ENCODE results near the gene SYN1. TPM values are rescaled to one million over a fixed set of nuclear protein-coding genes. Genes with fewer than 3 reads are reported as not detected.

SYN1 gene
- total RNA-seq, 4 donors from 2014 or later = 0.27 TPM; not detected in 2

DNA sequence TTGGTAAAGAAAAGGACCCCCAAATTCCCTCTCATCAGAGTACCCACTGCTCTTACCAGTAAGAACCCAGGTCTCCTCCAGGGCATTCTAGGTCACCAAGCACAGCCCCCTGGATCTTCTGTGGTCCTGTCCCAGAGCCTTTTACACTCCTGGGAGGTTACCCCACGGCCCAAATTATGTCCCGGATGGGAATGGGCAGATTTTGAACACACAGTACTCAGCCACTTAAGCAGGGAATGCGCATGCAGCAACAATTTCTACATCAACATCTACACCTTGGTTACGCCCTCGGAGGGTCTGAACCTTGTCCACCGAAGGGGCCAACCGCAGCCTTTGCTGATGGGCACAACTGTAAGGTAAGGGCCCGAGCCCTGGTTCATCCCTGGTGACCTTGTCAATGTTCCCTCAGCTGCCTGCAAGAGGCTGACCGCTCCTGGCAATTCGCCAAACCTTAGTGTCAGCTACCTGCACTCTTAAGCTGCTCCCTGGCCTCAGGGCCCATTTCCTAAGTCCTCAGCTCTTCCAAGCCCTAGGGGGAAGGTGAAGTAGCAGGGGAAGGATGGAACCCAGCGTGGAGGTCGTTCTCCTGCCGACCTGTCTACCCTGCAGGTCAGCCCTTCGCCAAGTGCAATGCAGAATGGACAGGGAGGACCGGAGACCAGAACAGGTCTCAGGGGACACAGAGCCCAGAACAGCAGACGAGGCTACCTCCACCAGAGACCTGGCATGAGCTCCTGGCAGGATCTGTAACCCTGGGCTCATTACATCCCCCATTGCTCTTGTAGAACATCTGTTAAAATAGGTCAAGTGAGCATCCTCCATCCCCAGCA lies 31.5 kb downstream of the SYN1 start:
- peaks cover 0 to 22% of the 10 kb centered on the region in 2 donors for H3K36me3 ChIP-seq
- TF ChIP-seq, protein P1, sequence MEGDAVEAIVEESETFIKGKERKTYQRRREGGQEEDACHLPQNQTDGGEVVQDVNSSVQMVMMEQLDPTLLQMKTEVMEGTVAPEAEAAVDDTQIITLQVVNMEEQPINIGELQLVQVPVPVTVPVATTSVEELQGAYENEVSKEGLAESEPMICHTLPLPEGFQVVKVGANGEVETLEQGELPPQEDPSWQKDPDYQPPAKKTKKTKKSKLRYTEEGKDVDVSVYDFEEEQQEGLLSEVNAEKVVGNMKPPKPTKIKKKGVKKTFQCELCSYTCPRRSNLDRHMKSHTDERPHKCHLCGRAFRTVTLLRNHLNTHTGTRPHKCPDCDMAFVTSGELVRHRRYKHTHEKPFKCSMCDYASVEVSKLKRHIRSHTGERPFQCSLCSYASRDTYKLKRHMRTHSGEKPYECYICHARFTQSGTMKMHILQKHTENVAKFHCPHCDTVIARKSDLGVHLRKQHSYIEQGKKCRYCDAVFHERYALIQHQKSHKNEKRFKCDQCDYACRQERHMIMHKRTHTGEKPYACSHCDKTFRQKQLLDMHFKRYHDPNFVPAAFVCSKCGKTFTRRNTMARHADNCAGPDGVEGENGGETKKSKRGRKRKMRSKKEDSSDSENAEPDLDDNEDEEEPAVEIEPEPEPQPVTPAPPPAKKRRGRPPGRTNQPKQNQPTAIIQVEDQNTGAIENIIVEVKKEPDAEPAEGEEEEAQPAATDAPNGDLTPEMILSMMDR (IDR thresholded peaks at IDR 0.05) = no peak
- TF ChIP-seq POLR2A (IDR thresholded peaks at IDR 0.05) (no peak), EP300 (IDR thresholded peaks at IDR 0.05) (no peak), POLR2AphosphoS5 (IDR thresholded peaks at IDR 0.05) (no peak)
- no peak for ATAC-seq
- H3K9me3 ChIP-seq = no peaks in the 10 kb centered on the region
- 40% methylated on average over 1 of the region's 16 CpGs; no CpG with 5 or more reads in 1 of the 2 donors for WGBS, 2 donors (ENCODE audit: low coverage in 1 of 2)
- no peaks in the 10 kb centered on the region for H3K27me3 ChIP-seq
- H3K27ac ChIP-seq = no peak overlapping the region
- H3K4me1 ChIP-seq = peaks cover 0 to 10% (median 3%) of the 10 kb centered on the region in 3 donors
- no peak overlapping the region for H3K4me3 ChIP-seq

DNA sequence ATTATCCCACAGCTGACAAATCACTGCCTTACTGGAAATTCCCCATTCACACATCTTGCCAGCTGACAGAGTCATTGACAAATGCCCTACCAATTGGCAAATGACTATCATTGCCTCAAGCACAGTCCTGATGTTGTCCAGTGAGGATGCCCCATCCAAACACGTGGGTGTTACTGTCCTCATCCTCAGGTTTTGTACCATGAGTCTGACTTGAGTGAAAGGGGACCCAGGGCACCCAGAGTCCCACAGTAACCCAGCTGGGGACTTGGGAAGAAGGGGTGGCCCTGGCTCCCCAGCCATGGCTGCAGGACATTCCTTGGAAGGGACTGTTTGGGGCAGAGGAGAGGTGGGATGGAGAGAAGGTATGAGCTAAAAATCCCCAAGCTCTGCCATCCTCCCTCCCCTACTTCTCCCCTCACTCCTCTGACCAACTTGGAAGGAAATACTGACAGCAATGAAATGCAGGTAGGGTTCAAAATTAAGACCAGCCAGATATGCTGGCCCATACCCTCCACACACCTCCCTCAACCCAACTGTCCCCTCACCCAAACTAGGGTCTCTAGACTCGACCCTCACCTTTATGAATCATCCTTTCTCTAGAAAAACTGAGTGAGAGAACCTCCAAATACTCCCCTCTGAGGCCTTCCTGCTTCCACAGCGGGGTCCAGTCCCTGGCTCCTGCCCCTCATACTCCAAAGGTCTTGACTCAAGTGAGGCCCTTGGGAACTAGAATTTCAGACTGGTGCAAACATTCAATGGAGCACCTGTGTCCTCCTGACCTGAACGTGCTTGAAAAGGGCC lies 32.4 kb downstream of the SYN1 start:
- ATAC-seq = no peak
- H3K4me1 ChIP-seq = peaks cover 0 to 19% (median 4%) of the 10 kb centered on the region in 3 donors
- TF ChIP-seq, protein P1 (IDR thresholded peaks at IDR 0.05) = no peak
- no peak for TF ChIP-seq POLR2A (IDR thresholded peaks at IDR 0.05)
- TF ChIP-seq EP300 (IDR thresholded peaks at IDR 0.05) = no peak
- no peak for TF ChIP-seq POLR2AphosphoS5 (IDR thresholded peaks at IDR 0.05)
- H3K27me3 ChIP-seq = no peaks in the 10 kb centered on the region
- WGBS, 2 donors (ENCODE audit: low coverage in 1 of 2) = 42 to 100% methylated on average over 1 to 2 of the region's 4 CpGs
- H3K9me3 ChIP-seq = no peaks in the 10 kb centered on the region
- no peak overlapping the region for H3K27ac ChIP-seq
- H3K36me3 ChIP-seq = peaks cover 0 to 22% of the 10 kb centered on the region in 2 donors
- no peak overlapping the region for H3K4me3 ChIP-seq

GRCh38 chrX:47586043-47586787 lies 33.4 kb downstream of the SYN1 start:
- no peak for ATAC-seq
- H3K27ac ChIP-seq = no peak overlapping the region

DNA sequence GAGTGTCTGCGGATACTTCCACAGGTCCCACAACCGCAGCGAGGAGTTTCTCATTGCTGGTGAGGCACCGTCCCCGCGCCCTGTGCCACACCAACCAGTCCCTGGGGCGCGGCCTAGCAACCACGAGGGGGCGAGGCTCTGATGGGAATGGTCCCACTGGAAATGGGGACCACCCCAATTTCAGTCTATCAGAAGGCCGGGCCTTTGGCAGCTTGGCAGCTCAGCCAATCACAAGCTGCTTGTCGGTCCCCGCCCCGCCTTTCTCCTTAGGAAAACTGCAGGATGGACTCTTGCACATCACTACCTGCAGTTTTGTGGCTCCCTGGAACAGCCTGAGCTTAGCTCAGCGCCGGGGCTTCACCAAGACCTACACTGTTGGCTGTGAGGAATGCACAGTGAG lies 34.4 kb downstream of the SYN1 start:
- WGBS, 2 donors (ENCODE audit: low coverage in 1 of 2) = 67 to 80% methylated on average over 1 to 3 of the region's 16 CpGs
- TF ChIP-seq POLR2AphosphoS5 (IDR thresholded peaks at IDR 0.05) (no peak), POLR2A (IDR thresholded peaks at IDR 0.05) (no peak), EP300 (IDR thresholded peaks at IDR 0.05) (no peak)
- TF ChIP-seq, protein P1 (IDR thresholded peaks at IDR 0.05) = no peak
- H3K27ac ChIP-seq = no peak overlapping the region
- peaks cover 0 to 25% (median 4%) of the 10 kb centered on the region in 3 donors for H3K4me1 ChIP-seq
- no peaks in the 10 kb centered on the region for H3K27me3 ChIP-seq
- H3K9me3 ChIP-seq = no peaks in the 10 kb centered on the region
- peaks cover 0 to 22% of the 10 kb centered on the region in 2 donors for H3K36me3 ChIP-seq
- ATAC-seq = no peak
- no peak overlapping the region for H3K4me3 ChIP-seq

More at GRCh38 chrX:47586043-47586787, 33.4 kb downstream of the SYN1 start:
- WGBS, 2 donors (ENCODE audit: low coverage in 1 of 2) = 66% methylated on average over 3 of the region's 11 CpGs; no CpG with 5 or more reads in 1 of the 2 donors
- Histone ChIP-seq H3K4me1 (peaks cover 0 to 25% (median 4%) of the 10 kb centered on the region in 3 donors), H3K4me3 (no peak overlapping the region), H3K36me3 (peaks cover 0 to 22% of the 10 kb centered on the region in 2 donors), H3K9me3 (no peaks in the 10 kb centered on the region), H3K27me3 (no peaks in the 10 kb centered on the region)
- TF ChIP-seq EP300 (IDR thresholded peaks at IDR 0.05) = no peak
- TF ChIP-seq POLR2AphosphoS5 (IDR thresholded peaks at IDR 0.05) = no peak
- TF ChIP-seq, protein P1 (IDR thresholded peaks at IDR 0.05) = no peak
- no peak for TF ChIP-seq POLR2A (IDR thresholded peaks at IDR 0.05)
